SU-DHL-6 (cell line): Measurements from ENCODE around the gene SHLD2.
"Not testable (repeated sequence)": the region's sequence is repeated elsewhere in the genome, so short reads cannot be mapped to it uniquely, and the experiment has no call there.

Experiments
- H2AFZ ChIP-seq: fragments of 200-600 bp; sonication (generic); 2 replicates; pipeline ENCODE4 v1.6.1; 2014; ENCODE audit warnings: low read depth, mild to moderate bottlenecking, moderate library complexity, mixed read lengths, antibody characterized with exemption, low read length; ENCODE audit not compliant: severe bottlenecking
- H3F3A ChIP-seq: fragments of 200-600 bp; shearing (Covaris generic); 2 replicates; pipeline ENCODE4 v1.6.0; 2016; ENCODE audit warnings: antibody characterized with exemption, mild to moderate bottlenecking; ENCODE audit not compliant: insufficient read depth
- H3K27ac ChIP-seq: fragments of 200-600 bp; sonication (generic); 2 replicates; pipeline ENCODE4 v1.5.1; 2016; ENCODE audit warnings: low read depth, mild to moderate bottlenecking, low read length, moderate library complexity, mixed read lengths
- H3K27me3 ChIP-seq: fragments of 200-600 bp; sonication (generic), shearing (Covaris generic); 2 replicates; pipeline ENCODE4 v1.6.0; 2014; ENCODE audit warnings: mild to moderate bottlenecking, low read length
- H3K36me3 ChIP-seq: fragments of 200-600 bp; sonication (generic); 2 replicates; pipeline ENCODE4 v1.6.1; 2014; ENCODE audit warnings: mild to moderate bottlenecking, low read length, mixed read lengths
- H3K4me2 ChIP-seq: fragments of 300-600, 200-600 bp; shearing (Covaris generic), sonication (generic); 2 replicates; pipeline ENCODE4 v1.6.0; 2014; ENCODE audit warnings: low read length, low read depth, mild to moderate bottlenecking; ENCODE audit not compliant: poor library complexity, severe bottlenecking
- H3K4me3 ChIP-seq: fragments of 200-600 bp; sonication (generic); 2 replicates; pipeline ENCODE4 v1.5.1; 2014; ENCODE audit warnings: antibody characterized with exemption, low read length, mild to moderate bottlenecking, mixed read lengths; ENCODE audit not compliant: insufficient read depth, poor library complexity, severe bottlenecking
- H3K79me2 ChIP-seq: fragments of 200-600 bp; sonication (generic); 2 replicates; pipeline ENCODE4 v1.6.1; 2014; ENCODE audit warnings: mild to moderate bottlenecking, low read length, moderate library complexity; ENCODE audit not compliant: insufficient read depth
- H3K9ac ChIP-seq: fragments of 200-600 bp; sonication (generic); 2 replicates; pipeline ENCODE4 v1.7.0; 2014; ENCODE audit warnings: mild to moderate bottlenecking, low read length
- H3K9me2 ChIP-seq: fragments of 200-600 bp; sonication (generic); replicated peaks from 2 replicates; pipeline ENCODE4 v1.6.1; 2014; ENCODE audit warnings: low read length; ENCODE audit not compliant: insufficient read depth
- H3K9me3 ChIP-seq: fragments of 200-600 bp; sonication (generic); 2 replicates; pipeline ENCODE4 v1.6.1; 2014; ENCODE audit warnings: low read length, mixed read lengths; ENCODE audit not compliant: insufficient read depth
- H4K20me1 ChIP-seq: fragments of 200-600 bp; sonication (generic); 2 replicates; pipeline ENCODE4 v1.6.1; 2014; ENCODE audit warnings: low read depth, mild to moderate bottlenecking, antibody characterized with exemption, low read length, moderate library complexity, mixed read lengths
- CTCF ChIP-seq: fragments of 200-600 bp; sonication (generic); IDR thresholded peaks from one replicate; pipeline ENCODE4 v1.5.1; 2017; ENCODE audit warnings: antibody characterized with exemption, mild to moderate bottlenecking, low read length, moderate library complexity; ENCODE audit not compliant: insufficient read depth, poor library complexity, severe bottlenecking
- EZH2phosphoT487 ChIP-seq: fragments of 200-600 bp; sonication (generic), shearing (Covaris generic); conservative IDR thresholded peaks from 2 replicates; pipeline ENCODE4 v1.6.1; 2018; ENCODE audit warnings: mild to moderate bottlenecking, antibody characterized with exemption, low read length, moderate library complexity, mixed read lengths

The SHLD2 gene

GRCh38 chr10:87095236-87095945 is 385 bp downstream of the SHLD2 start:
- H3K9me3 ChIP-seq, result no peaks in the 10 kb centered on the region; the same call in 1 of the 2 replicates
- peak overlapping the region; percentile 78 for H3K4me2 ChIP-seq
- H3K36me3 ChIP-seq, result peaks cover 21% of the 10 kb centered on the region
- peak overlapping the region; percentile 92 for H3K27ac ChIP-seq
- H3K79me2 ChIP-seq, result peaks cover 65% of the 10 kb centered on the region
- TF ChIP-seq EZH2phosphoT487 (no peak), CTCF (no peak)
- peak overlapping the region; percentile 87 for H3K9ac ChIP-seq
- H3K4me3 ChIP-seq, result peak overlapping the region; percentile 67
- no peaks in the 10 kb centered on the region for H3K27me3 ChIP-seq
- H3K9me2 ChIP-seq, result no peaks in the 10 kb centered on the region
- H3F3A ChIP-seq, result peaks cover 14% of the 10 kb centered on the region; the same call in 1 of the 2 replicates
- H2AFZ ChIP-seq, result peak overlapping the region; percentile 77
- H4K20me1 ChIP-seq, result peaks cover 17% of the 10 kb centered on the region

DNA sequence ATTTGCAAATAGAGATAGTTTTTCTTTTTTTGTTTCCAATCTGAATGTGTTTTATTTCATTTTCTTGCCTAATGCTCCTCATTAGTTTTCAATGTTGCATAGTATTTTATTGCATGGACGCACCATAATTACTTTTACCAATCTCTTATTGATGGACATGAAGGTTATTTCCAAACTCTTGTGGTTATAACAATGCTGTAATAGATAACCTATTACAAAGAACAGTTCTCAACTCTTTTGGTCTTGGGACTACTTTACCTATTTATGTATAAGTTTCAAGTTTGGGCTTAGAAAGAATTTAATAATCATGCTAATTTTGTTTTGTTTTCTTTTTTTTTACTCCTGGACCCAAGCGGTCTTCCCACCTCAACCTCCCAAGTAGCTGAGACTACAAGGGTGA is 7.0 kb downstream of the SHLD2 start:
- H3K36me3 ChIP-seq, result peaks cover 25% of the 10 kb centered on the region
- H3K9ac ChIP-seq, result no peak overlapping the region
- no peaks in the 10 kb centered on the region; the same call in 1 of the 2 replicates for H3K9me3 ChIP-seq
- no peaks in the 10 kb centered on the region for H3K27me3 ChIP-seq
- no peaks in the 10 kb centered on the region for H3F3A ChIP-seq
- no peaks in the 10 kb centered on the region for H4K20me1 ChIP-seq
- no peaks in the 10 kb centered on the region for H3K9me2 ChIP-seq
- H3K4me2 ChIP-seq, result no peak overlapping the region
- no peak overlapping the region for H3K27ac ChIP-seq
- H3K4me3 ChIP-seq, result no peak overlapping the region
- H2AFZ ChIP-seq, result no peak overlapping the region
- TF ChIP-seq CTCF (no peak), EZH2phosphoT487 (no peak)
- H3K79me2 ChIP-seq, result peaks cover 19% of the 10 kb centered on the region

DNA sequence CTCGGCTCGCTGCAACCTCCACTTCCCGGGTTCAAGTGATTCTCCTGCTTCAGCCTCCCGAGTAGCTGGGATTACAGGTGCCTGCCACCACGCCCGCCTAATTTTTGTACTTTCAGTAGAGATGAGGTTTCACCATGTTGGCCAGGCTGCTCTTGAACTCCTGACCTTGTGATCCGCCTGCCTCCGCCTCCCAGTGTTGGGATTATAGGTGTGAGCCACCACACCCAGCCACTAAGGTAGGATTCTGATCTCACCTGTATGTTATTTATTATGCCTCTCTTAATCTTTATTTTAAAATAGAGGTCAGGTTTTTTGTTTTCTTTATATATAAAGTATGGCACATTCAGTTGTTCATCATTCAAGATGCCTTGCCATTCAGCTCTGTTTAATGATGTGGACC is 9.7 kb downstream of the SHLD2 start:
- not testable (repeated sequence) for H3K9ac ChIP-seq, H3K79me2 ChIP-seq, H3K9me2 ChIP-seq, H3K4me3 ChIP-seq, H3K4me2 ChIP-seq, H2AFZ ChIP-seq, H3F3A ChIP-seq, H3K27me3 ChIP-seq, H4K20me1 ChIP-seq, H3K9me3 ChIP-seq, H3K27ac ChIP-seq
- peaks cover 15% of the 10 kb centered on the region; the same call in 1 of the 2 replicates for H3K36me3 ChIP-seq

- H3K79me2 ChIP-seq, result 0 out of 2 replicates have a peak, but pooled peaks cover 7% of the 10 kb centered on the region
- TF ChIP-seq CTCF (no peak), EZH2phosphoT487 (no peak)
- H3K4me3 ChIP-seq, result no peak overlapping the region
- H3K9ac ChIP-seq, result no peak overlapping the region
- H3K9me3 ChIP-seq, result no peaks in the 10 kb centered on the region
- no peak overlapping the region for H2AFZ ChIP-seq
- no peaks in the 10 kb centered on the region for H4K20me1 ChIP-seq
- no peak overlapping the region for H3K27ac ChIP-seq
- no peak overlapping the region for H3K4me2 ChIP-seq
- H3K27me3 ChIP-seq, result no peaks in the 10 kb centered on the region
- H3F3A ChIP-seq, result no peaks in the 10 kb centered on the region
- H3K9me2 ChIP-seq, result no peaks in the 10 kb centered on the region
- H3K36me3 ChIP-seq, result peaks cover 11% of the 10 kb centered on the region; the same call in 1 of the 2 replicates
Measured at GRCh38 chr10:87105446-87106124, 10.6 kb downstream of the SHLD2 start.

DNA sequence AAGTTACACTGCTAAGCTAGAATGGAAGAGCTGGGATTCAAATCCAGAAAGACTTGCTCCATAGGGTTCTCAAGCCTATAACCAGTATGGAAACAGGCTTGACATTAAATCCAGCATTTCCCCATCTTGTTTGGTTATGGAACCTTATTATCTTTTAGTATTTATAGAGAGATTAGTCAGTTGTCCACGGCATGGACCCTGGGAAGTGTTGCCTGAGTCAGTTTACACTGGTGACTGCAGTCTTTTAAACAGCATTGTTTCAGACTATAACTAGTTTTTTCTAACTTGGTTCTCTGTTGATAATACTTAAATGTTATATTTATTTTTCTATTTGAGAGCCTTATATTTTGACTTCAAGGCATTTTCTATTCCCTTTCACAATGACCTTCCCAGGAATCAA is 23.1 kb downstream of the SHLD2 start:
- not testable (repeated sequence) for H2AFZ ChIP-seq, H4K20me1 ChIP-seq, H3K4me3 ChIP-seq, H3K4me2 ChIP-seq, H3K9me3 ChIP-seq, H3K36me3 ChIP-seq, H3K79me2 ChIP-seq, H3K27ac ChIP-seq, H3K9me2 ChIP-seq, H3K9ac ChIP-seq, H3F3A ChIP-seq, H3K27me3 ChIP-seq
